ENCODE data around the gene CD163L1. TPM values are rescaled to one million over a fixed set of nuclear protein-coding genes. Genes with fewer than 3 reads are reported as not detected.

Gene CD163L1
- total RNA-seq, 2 experiments from 2014 or later: not detected

DNA sequence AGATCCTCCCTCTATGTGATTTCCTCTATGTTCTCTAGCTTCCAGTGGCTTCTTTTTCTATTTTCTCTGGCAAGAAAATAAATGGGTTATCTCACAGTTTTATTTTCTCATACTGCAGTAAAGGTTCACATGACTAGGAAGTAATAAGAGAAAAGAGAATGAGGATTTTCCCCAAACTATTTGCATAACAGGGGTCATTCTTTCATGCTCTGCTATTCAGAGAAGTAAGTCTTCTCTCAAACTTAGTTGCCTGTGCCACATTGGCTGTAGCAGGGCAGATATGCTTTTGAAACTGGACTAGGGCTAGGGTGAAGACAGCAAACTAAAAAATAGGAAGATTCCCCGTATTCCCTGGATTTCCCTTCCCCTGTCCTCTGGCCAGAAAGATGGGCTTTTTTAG is 82.7 kb downstream of the CD163L1 start:
- H3K4me1 ChIP-seq (ENCODE audit: insufficient read depth, low read length, poor library complexity, severe bottlenecking): no peaks in the 10 kb centered on the region
- intact Hi-C loops (cut with micrococcal nuclease; ENCODE audit: unreplicated experiment): no loop called here
- ChIA-PET POLR2A (no interaction called here), CTCF (ENCODE audit: unreplicated experiment) (no interaction called here)
- no peak overlapping the region for H2AFZ ChIP-seq (ENCODE audit: low read length)
- no peak for DNase-seq (ENCODE audit: low spot score)
- no TSS peak for BruUV-seq (replicated peaks)
- H3K27ac ChIP-seq (ENCODE audit: low read depth, low read length, poor library complexity, severe bottlenecking): no peak overlapping the region
- H3K9me2 ChIP-seq (ENCODE audit: insufficient read depth, low read length): no peaks in the 10 kb centered on the region
- no peaks in the 10 kb centered on the region for H3K36me3 ChIP-seq (ENCODE audit: insufficient read depth, low read length)
- no peak overlapping the region for H3K4me2 ChIP-seq (ENCODE audit: low read length)
- no peaks in the 10 kb centered on the region for H3K9me3 ChIP-seq (ENCODE audit: low read length)
- H3K4me3 ChIP-seq (ENCODE audit: low read depth, low read length, poor library complexity, severe bottlenecking): no peak overlapping the region
- no peaks in the 10 kb centered on the region for H3K79me2 ChIP-seq (ENCODE audit: insufficient read depth, low read depth, low read length)
- no peaks in the 10 kb centered on the region for H4K20me1 ChIP-seq (ENCODE audit: insufficient read depth, low read length)
- TF ChIP-seq, protein P1, sequence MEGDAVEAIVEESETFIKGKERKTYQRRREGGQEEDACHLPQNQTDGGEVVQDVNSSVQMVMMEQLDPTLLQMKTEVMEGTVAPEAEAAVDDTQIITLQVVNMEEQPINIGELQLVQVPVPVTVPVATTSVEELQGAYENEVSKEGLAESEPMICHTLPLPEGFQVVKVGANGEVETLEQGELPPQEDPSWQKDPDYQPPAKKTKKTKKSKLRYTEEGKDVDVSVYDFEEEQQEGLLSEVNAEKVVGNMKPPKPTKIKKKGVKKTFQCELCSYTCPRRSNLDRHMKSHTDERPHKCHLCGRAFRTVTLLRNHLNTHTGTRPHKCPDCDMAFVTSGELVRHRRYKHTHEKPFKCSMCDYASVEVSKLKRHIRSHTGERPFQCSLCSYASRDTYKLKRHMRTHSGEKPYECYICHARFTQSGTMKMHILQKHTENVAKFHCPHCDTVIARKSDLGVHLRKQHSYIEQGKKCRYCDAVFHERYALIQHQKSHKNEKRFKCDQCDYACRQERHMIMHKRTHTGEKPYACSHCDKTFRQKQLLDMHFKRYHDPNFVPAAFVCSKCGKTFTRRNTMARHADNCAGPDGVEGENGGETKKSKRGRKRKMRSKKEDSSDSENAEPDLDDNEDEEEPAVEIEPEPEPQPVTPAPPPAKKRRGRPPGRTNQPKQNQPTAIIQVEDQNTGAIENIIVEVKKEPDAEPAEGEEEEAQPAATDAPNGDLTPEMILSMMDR (conservative IDR thresholded peaks at IDR 0.05; ENCODE audit: low read length): no peak
- no peak for TF ChIP-seq EZH2phosphoT487 (IDR thresholded peaks at IDR 0.05; ENCODE audit: borderline replicate concordance, low read depth, low read length)

DNA sequence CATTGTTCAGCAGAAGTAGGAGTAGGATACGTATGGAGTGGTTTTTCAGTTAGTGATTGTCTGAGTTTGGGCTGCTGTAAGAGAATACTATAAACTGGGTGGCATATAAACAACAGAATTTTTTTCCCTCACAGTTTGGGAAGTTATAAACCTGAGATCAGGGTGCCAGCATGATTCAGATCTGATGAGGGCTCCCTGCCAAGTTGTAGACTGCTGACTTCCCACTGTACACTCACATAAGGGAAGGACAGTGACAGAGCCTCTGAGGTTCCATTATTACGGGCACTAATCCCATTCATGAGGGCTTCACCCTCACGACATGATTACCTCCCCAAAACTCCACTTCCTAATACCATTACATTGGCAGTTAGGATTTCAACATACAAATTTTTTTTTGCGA is 89.4 kb downstream of the CD163L1 start:
- Histone ChIP-seq H3K27ac (ENCODE audit: low read depth, low read length, poor library complexity, severe bottlenecking) (no peak overlapping the region), H4K20me1 (ENCODE audit: insufficient read depth, low read length) (no peaks in the 10 kb centered on the region), H2AFZ (ENCODE audit: low read length) (no peak overlapping the region), H3K4me1 (ENCODE audit: insufficient read depth, low read length, poor library complexity, severe bottlenecking) (no peaks in the 10 kb centered on the region), H3K9me3 (ENCODE audit: low read length) (no peaks in the 10 kb centered on the region), H3K79me2 (ENCODE audit: insufficient read depth, low read depth, low read length) (no peaks in the 10 kb centered on the region), H3K36me3 (ENCODE audit: insufficient read depth, low read length) (no peaks in the 10 kb centered on the region), H3K4me3 (ENCODE audit: low read depth, low read length, poor library complexity, severe bottlenecking) (no peak overlapping the region), H3K9me2 (ENCODE audit: insufficient read depth, low read length) (no peaks in the 10 kb centered on the region; the same call in 1 of the 2 replicates), H3K4me2 (ENCODE audit: low read length) (no peak overlapping the region)
- no peak for DNase-seq (ENCODE audit: low spot score)
- no TSS peak for BruUV-seq (replicated peaks)
- ChIA-PET POLR2A (no interaction called here), CTCF (ENCODE audit: unreplicated experiment) (no interaction called here)
- TF ChIP-seq EZH2phosphoT487 (IDR thresholded peaks at IDR 0.05; ENCODE audit: borderline replicate concordance, low read depth, low read length): no peak
- TF ChIP-seq, protein P1 (conservative IDR thresholded peaks at IDR 0.05; ENCODE audit: low read length): no peak
- intact Hi-C loops (cut with micrococcal nuclease; ENCODE audit: unreplicated experiment): no loop called here

DNA sequence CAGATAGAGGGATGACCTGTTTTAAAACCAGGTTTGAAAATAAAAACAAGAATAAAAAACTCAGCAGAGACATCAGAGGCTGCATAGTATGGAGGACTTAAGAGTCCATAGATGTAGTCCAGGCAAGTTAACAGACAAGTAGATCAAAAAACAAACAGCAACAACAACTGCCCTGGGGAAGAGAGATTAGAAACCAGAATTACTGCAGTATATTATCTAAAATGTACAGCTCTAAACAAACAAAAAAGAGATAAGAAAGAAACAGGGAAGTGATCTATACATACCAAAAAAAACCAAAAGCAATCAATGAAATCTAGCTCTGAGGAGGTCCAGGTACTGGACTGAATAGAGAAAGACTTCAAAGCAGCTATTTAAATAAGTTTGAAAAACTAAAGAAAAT is 91.3 kb downstream of the CD163L1 start:
- ChIA-PET CTCF (ENCODE audit: unreplicated experiment) (no interaction called here), POLR2A (interaction anchor here (0.6 to 0.7 kb wide), 2 partner anchors 311 to 396 kb away, joined by 3 read pairs; no protein-coding TSS in a partner anchor)
- H4K20me1 ChIP-seq (ENCODE audit: insufficient read depth, low read length): no peaks in the 10 kb centered on the region
- H3K4me3 ChIP-seq (ENCODE audit: low read depth, low read length, poor library complexity, severe bottlenecking): no peak overlapping the region
- no peaks in the 10 kb centered on the region for H3K4me1 ChIP-seq (ENCODE audit: insufficient read depth, low read length, poor library complexity, severe bottlenecking)
- intact Hi-C loops (cut with micrococcal nuclease; ENCODE audit: unreplicated experiment): no loop called here
- no TSS peak for BruUV-seq (replicated peaks)
- no peaks in the 10 kb centered on the region for H3K79me2 ChIP-seq (ENCODE audit: insufficient read depth, low read depth, low read length)
- no peaks in the 10 kb centered on the region for H3K9me3 ChIP-seq (ENCODE audit: low read length)
- no peak overlapping the region for H3K27ac ChIP-seq (ENCODE audit: low read depth, low read length, poor library complexity, severe bottlenecking)
- H3K4me2 ChIP-seq (ENCODE audit: low read length): no peak overlapping the region
- no peaks in the 10 kb centered on the region for H3K36me3 ChIP-seq (ENCODE audit: insufficient read depth, low read length)
- no peaks in the 10 kb centered on the region; the same call in 1 of the 2 replicates for H3K9me2 ChIP-seq (ENCODE audit: insufficient read depth, low read length)
- no peak for TF ChIP-seq EZH2phosphoT487 (IDR thresholded peaks at IDR 0.05; ENCODE audit: borderline replicate concordance, low read depth, low read length)
- TF ChIP-seq, protein P1 (conservative IDR thresholded peaks at IDR 0.05; ENCODE audit: low read length): no peak
- no peak overlapping the region for H2AFZ ChIP-seq (ENCODE audit: low read length)
- no peak for DNase-seq (ENCODE audit: low spot score)
